DND-41 (cell line): Measurements from ENCODE around the gene EGFL7.

Source experiments
- CTCF ChIP-seq: IDR thresholded peaks from 2 replicates; pipeline ENCODE4 v1.5.1; 2012; ENCODE audit warnings: borderline replicate concordance, low read length, moderate library complexity, mild to moderate bottlenecking; ENCODE audit not compliant: poor library complexity, severe bottlenecking; ENCODE audit errors: extremely low read depth
- EZH2 ChIP-seq: IDR thresholded peaks from 3 replicates; pipeline ENCODE4 v1.6.1; 2012; ENCODE audit warnings: borderline replicate concordance, low read depth, mild to moderate bottlenecking, moderate library complexity, low read length, inconsistent platforms; ENCODE audit not compliant: severe bottlenecking

- TF ChIP-seq CTCF (no peak), EZH2 (no peak)
These were observed 43.9 kb upstream of the EGFL7 start for GRCh38 chr9:136618580-136619547.
